Measurements from ENCODE around the gene CREG2. TPM values are rescaled to one million over a fixed set of nuclear protein-coding genes. Genes with fewer than 3 reads are reported as not detected.
"Not testable (repeated sequence)": the region's sequence is repeated elsewhere in the genome, so short reads cannot be mapped to it uniquely, and the experiment has no call there.

CREG2 gene
- polyA plus RNA-seq, 4 donors, result 0.49 to 0.93 (median 0.67) TPM

- no peak for DNase-seq (ENCODE audit: low read depth in 4 of 4, low spot score in 3 of 4)
Observed at GRCh38 chr2:101375653-101376052, 11.7 kb downstream of the CREG2 start.

DNA sequence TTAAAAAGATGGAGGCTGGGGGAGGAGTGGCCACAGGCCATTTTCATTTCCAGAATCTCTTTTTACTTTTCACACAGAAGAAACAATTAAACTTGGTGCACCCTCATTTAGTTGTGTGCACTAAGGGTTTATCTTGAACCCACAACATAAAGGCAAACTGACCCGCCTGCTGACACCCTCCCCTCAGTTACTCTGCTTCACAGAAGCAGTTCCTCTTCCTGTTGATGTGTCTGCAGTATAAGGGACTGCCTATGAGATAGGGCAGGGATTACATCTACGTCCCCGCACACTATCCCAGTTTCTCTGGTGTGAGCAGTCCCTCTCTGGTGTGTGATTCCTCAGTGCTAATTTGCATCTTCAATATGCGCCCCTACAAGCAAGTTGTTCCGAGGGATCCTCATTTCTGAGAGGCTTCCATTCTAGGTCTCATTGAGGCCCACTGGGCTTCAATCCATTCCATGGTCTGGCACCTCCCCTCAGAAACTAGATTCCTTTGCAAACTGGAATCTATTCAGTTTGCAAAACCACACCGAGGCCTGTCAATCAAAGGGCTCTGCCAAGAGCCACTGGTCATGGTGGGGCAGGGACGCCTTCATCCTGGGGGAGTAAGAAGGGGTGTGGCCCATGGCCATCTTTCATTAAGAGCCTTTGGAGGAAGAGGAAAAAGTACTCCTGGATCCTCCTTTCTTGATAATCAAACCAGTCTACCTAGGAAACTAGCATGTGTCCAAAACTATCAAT lies 12.3 kb downstream of the CREG2 start:
- DNase-seq (ENCODE audit: low read depth in 4 of 4, low spot score in 3 of 4), result no peak

- DNase-seq (ENCODE audit: low read depth in 4 of 4, low spot score in 3 of 4), result no peak
Observed at GRCh38 chr2:101372792-101373191, 14.5 kb downstream of the CREG2 start.

DNA sequence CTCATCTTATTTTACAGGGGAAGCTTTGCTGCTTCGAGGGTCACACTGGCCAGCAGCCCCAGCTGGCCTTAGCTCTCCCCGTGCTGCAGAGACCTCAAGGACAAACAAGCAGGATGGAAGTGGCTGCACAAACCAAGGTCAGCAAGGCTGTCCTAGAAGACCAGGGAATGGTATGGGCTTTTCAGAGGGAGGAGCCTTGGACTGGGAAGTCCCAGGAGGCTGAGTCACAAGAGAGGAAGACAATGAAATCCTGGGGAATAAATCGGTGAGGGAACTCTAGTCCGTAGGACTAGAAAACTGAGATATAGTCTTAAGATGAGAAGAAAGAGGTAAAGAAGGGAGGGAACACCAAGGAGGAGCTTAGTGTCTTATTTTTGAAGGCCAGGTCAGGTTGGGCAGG lies 15.7 kb downstream of the CREG2 start:
- DNase-seq (ENCODE audit: low read depth in 4 of 4, low spot score in 3 of 4), result no peak

GRCh38 chr2:101369100-101369499 lies 18.2 kb downstream of the CREG2 start:
- DNase-seq (ENCODE audit: low read depth in 4 of 4, low spot score in 3 of 4), result no peak

DNA sequence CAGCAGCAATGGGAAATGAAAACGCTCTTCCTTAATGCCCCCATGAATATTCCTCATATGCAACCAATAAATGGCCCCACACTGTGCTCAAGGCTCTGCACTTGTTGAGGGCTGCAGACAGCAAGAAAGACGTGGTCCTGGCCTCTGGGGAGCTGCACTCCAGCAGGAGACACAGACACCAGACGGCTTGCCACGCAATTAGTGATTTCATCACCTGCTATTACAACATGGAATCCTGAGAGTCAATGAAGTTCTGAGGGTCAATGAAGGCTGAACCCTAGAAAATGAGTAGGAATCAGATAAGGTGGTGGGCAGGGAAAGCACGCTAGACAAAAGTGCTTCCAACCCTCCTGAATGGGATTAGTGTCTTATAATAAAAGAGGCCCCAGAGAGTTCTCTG lies 18.9 kb downstream of the CREG2 start:
- DNase-seq (ENCODE audit: low read depth in 4 of 4, low spot score in 3 of 4), result no peak

DNA sequence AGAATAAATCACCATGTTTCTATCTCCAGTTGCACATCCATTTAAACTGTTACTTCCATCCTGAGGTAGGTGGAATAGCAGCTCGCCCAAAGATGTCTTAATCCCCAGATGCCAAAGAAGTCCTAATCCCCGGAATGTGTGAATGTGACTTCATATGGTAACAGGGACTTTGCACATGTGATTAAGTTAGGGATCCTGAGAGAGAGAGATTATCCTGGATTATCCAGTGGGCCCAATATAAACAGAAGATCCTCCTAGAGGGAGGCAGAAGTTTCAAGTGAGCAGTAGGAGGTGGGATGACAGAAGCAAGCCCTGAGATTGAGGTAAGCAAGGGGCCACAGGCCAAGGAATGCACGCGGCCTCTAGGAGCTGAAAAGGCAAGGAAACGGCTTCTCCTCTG lies 19.8 kb downstream of the CREG2 start:
- DNase-seq (ENCODE audit: low read depth in 4 of 4, low spot score in 3 of 4), result no peak

DNA sequence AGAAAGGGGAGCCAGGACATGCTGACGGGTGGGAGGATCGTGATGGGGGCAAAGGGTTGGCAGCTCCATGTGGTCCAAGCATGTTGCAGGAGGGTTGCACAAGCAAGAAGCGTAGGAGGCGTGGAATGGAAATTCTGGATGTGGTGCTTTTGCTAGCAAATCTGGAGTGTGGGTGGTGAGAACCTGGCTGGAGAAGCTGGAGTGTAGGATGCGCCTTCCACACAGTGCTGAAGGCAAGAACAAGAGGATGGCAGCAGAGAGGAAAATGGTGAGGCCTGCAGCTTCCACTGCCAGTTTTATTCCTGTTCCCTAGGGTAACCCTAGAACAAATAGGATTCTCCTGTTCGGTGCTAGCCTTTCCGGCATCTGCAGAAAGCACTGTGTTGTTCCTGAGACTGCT lies 22.4 kb downstream of the CREG2 start:
- no peak for DNase-seq (ENCODE audit: low read depth in 4 of 4, low spot score in 3 of 4)

- DNase-seq (ENCODE audit: low read depth in 4 of 4, low spot score in 3 of 4), result no peak
Observed at GRCh38 chr2:101362777-101363176, 24.5 kb downstream of the CREG2 start.

- DNase-seq (ENCODE audit: low read depth in 4 of 4, low spot score in 3 of 4), result no peak
Observed at GRCh38 chr2:101362316-101362715, 25.0 kb downstream of the CREG2 start.

DNA sequence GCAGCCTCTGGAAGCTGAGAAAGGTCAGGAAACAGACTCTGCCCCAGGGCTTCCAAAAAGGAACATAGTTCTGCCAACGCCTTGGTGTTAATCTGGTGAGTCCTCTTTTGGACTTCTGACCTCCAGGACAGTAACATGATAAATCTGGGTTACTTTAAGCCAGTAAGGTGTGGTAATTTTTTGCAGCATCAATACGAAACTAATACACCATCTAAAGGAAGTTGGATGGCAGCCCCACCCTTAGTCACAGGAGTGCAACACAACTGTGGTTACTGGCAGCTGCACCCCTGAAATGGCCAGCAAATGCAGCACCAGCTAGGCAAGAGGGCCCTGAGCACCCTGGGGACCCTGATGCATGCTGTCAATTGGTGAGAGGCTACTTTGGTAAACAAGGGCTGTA lies 25.8 kb downstream of the CREG2 start:
- no peak for DNase-seq (ENCODE audit: low read depth in 4 of 4, low spot score in 3 of 4)

GRCh38 chr2:101361121-101361520 lies 26.2 kb downstream of the CREG2 start:
- DNase-seq (ENCODE audit: low read depth in 4 of 4, low spot score in 3 of 4), result no peak

- no peak for DNase-seq (ENCODE audit: low read depth in 4 of 4, low spot score in 3 of 4)
Observed at GRCh38 chr2:101360232-101360631, 27.1 kb downstream of the CREG2 start.

GRCh38 chr2:101359410-101359954 lies 27.8 kb downstream of the CREG2 start:
- DNase-seq (ENCODE audit: low read depth in 4 of 4, low spot score in 3 of 4), result no peak

DNA sequence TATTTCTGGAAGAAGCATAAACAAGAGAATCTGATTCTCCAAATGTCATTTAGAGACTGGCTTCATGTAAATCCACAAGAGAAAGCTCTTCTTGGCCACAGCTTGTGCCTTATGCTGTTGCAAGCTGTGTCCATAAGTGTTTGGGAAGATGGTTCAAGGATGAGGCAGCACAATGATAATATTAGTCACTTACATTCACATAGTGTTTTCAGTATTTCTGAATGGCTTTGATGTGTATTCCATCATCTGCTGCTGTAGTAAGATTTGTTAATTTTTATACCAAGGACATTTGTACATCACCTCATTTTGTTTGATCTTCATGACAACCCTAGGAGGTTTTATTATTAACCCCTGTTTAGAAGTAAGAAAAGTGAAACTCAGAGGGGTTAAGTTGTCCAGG lies 29.9 kb downstream of the CREG2 start:
- DNase-seq (ENCODE audit: low read depth in 4 of 4, low spot score in 3 of 4), result no peak

- no peak for DNase-seq (ENCODE audit: low read depth in 4 of 4, low spot score in 3 of 4)
Observed at GRCh38 chr2:101356521-101356920, 30.8 kb downstream of the CREG2 start.

GRCh38 chr2:101356055-101356454 lies 31.2 kb downstream of the CREG2 start:
- no peak for DNase-seq (ENCODE audit: low read depth in 4 of 4, low spot score in 3 of 4)

GRCh38 chr2:101355401-101356054 lies 31.8 kb downstream of the CREG2 start:
- no peak for DNase-seq (ENCODE audit: low read depth in 4 of 4, low spot score in 3 of 4)

DNA sequence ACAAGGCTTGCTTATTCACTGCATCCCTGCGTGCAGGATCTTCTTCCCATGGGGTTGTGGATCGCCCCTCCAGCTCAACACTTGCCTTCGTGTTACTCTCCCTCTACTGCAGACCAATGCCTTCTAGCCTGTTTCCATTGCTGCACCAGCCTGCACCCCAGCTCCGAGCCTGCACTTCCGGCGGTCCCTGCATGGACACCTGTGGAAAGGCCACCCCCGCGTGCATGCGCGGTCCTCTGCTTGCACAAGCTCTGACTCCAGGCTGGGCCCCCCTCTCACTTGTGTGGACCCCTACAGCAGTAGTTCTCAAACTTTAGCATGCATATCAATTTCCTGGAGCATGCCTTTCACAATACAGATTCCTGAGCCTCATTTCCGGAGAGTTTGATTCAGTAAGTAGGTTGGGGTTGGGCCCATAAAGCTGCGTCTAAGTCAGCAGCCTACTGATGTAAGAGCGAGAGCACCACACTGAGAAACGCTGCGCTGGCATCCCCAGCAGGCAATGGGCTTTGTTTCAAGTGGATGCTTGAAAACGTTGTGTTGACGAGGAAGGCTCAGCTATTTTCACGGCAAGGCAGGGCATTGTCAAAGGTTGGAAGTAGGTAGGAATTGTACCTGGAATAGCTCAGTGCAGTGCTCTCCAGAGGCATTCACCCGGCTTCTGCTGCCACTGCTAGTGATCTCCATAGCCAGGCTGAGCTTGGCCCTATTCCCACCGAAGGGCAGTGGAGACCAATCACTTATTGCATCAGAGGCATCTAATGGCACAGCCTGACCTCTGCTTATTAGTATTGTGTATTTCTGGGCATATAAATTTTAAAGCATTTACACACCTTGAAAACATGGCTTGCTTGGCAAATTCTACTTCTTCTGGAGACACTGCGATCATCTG lies 32.6 kb downstream of the CREG2 start:
- DNase-seq (ENCODE audit: low read depth in 4 of 4, low spot score in 3 of 4), result no peak

DNA sequence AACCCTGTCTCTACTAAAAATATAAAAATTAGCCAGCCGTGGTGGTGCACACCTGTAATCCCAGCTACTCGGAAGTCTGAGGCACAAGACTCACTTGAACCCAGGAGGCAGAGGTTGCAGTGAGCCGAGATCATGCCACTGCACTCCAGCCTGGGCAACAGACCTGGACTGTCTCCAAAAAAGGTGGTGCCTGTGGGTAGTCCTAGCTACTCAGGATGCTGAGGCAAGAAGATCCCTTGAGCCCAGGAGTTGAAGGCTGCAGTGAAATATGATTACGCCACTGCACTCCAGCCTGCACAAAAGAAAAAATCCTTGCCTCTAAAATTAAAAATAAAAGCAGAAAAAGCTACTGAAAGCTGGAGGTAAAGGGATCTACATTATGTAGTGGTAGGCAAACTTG lies 34.7 kb downstream of the CREG2 start:
- not testable (repeated sequence) for DNase-seq (ENCODE audit: low read depth in 4 of 4, low spot score in 3 of 4)

DNA sequence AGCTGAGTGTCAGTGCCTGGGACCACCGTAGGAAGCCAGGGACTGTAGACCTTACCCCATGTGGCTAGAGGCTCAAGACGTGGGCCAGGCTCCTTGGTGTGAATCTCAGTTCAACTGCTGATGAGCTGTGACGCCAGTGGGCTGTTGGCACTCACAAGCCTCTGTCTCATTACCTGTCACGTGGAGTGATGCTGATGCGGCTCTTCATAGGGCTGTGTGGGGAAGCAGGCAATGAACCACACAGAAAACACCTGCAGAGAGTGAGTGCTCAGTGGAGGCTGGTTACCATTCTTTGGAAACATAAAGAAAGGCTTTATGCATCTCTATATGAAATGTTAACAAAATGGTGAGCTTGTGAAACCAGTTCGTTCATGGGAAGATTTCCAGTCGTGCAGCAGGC lies 36.1 kb downstream of the CREG2 start:
- DNase-seq (ENCODE audit: low read depth in 4 of 4, low spot score in 3 of 4), result no peak

Data from left renal pelvis (tissue), 4 donors.